CD4-positive, CD25-positive, alpha-beta regulatory T cell (primary cell): ENCODE data around the gene RBM10. TPM values are rescaled to one million over a fixed set of nuclear protein-coding genes. Genes with fewer than 3 reads are reported as not detected.

Source experiments
- ATAC-seq, 2 donors: fragments of 150-1000 bp; cut with Tn5 transposase; one replicate each; pipeline ENCODE4 v1.10.0; 2021; ENCODE audit warnings: low read depth in 2 of 2, moderate number of reproducible peaks in 2 of 2, moderate library complexity in 1 of 2
- DNase-seq, 3 donors: peaks; one replicate each; pipeline versions ENCODE4 v3.0.0 to v3.0.0-alpha.2; 2012 to 2022; ENCODE audit warnings: mixed read lengths in 1 of 3
- H3K27ac ChIP-seq: one replicate; pipeline ENCODE4 v1.7.0; 2013; ENCODE audit warnings: mild to moderate bottlenecking, low read length; ENCODE audit not compliant: insufficient read depth, poor library complexity, severe bottlenecking
- H3K27me3 ChIP-seq: one replicate; pipeline ENCODE4 v1.7.0; 2013; ENCODE audit warnings: low read length; ENCODE audit not compliant: control insufficient read depth, insufficient read depth
- H3K36me3 ChIP-seq: one replicate; pipeline ENCODE4 v1.7.0; 2013; ENCODE audit warnings: mild to moderate bottlenecking, low read length, moderate library complexity; ENCODE audit not compliant: control insufficient read depth, insufficient read depth
- H3K4me1 ChIP-seq: 2 replicates; pipeline ENCODE4 v1.7.0; 2013; ENCODE audit warnings: mild to moderate bottlenecking, low read length; ENCODE audit not compliant: insufficient read depth, control insufficient read depth, poor library complexity, severe bottlenecking
- H3K4me3 ChIP-seq: one replicate; pipeline ENCODE4 v1.7.0; 2013; ENCODE audit warnings: low read depth, mild to moderate bottlenecking, low read length, moderate library complexity
- H3K9me3 ChIP-seq, 2 experiments: 1 replicate in 1 of 2; 2 replicates in 1 of 2; pipeline ENCODE4 v1.7.0; 2013; ENCODE audit warnings: low read length in 2 of 2, mild to moderate bottlenecking in 1 of 2, moderate library complexity in 1 of 2; ENCODE audit not compliant: control insufficient read depth in 2 of 2
- H3K27ac Mint-ChIP-seq, 3 donors: one replicate each; pipeline ENCODE4 v1.8.0; 2020 to 2022; ENCODE audit warnings: mild to moderate bottlenecking in 3 of 3, mixed read lengths in 3 of 3, moderate library complexity in 2 of 3
- H3K27me3 Mint-ChIP-seq: one replicate; pipeline ENCODE4 v1.8.0; 2022; ENCODE audit warnings: mild to moderate bottlenecking, mixed read lengths
- H3K36me3 Mint-ChIP-seq: one replicate; pipeline ENCODE4 v1.8.0; 2020; ENCODE audit warnings: mixed read lengths
- H3K4me1 Mint-ChIP-seq, 4 donors: one replicate each; pipeline ENCODE4 v1.8.0; 2020 to 2022; ENCODE audit warnings: mixed read lengths in 4 of 4, mild to moderate bottlenecking in 1 of 4
- H3K4me3 Mint-ChIP-seq, 4 donors: one replicate each; pipeline ENCODE4 v1.8.0; 2020 to 2022; ENCODE audit warnings: mild to moderate bottlenecking in 4 of 4, mixed read lengths in 4 of 4, moderate library complexity in 3 of 4
- H3K9me3 Mint-ChIP-seq, 7 donors: one replicate each; pipeline ENCODE4 v1.8.0; 2020 to 2022; ENCODE audit warnings: mixed read lengths in 7 of 7, mild to moderate bottlenecking in 3 of 7, moderate library complexity in 2 of 7
- polyA plus RNA-seq, 4 donors: library from polyadenylated mRNA; unstranded; fragments of 300-500 nt; fragmentation: Illumina TruSeq; gene quantifications; one replicate each; pipeline ENCODE4 v1.2.3, GENCODE V29; 2021
- total RNA-seq: library from RNA; stranded (reverse); gene quantifications from one replicate; pipeline ENCODE4 v1.2.3, GENCODE V29; 2022

RBM10 gene
- total and polyA plus RNA-seq, 5 donors from 2014 or later, result 17.9 to 37.6 (median 22.5) TPM

DNA sequence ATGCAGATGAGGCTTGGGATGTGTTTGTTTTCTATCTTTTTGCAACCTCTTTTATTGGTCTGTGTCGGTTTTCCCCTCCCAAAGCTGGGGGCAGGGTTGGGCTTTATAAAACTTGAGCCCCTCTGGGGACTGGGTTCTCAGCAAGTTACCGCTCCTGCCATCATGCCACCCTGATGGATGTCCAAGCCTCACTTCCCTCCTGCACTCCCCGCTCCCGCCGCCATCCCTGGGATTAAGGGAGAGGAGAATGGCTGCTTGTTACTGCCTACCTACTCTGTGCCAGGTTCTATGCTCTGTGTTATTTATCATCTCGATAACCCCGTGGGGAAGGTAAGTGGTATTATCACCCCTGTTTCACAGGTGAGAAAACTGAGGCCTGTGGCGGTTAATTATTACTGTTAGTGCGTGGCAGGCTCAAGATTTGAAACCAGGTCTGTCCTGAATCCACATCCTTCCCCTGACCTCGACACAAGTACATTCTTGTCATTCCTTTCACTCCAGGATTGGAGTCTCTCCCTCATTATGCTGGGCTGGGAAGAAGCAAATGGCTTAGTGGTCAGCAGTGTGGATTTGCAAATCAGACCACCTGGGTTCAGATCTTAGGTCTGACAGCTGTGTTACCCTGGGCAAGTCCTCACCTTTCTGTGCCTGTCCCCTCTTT, 53.1 kb downstream of the RBM10 start:
- ATAC-seq, result no peak
- Histone ChIP-seq H3K4me1 (peaks cover 44% of the 10 kb centered on the region), H3K9me3 (no peaks in the 10 kb centered on the region), H3K27ac (no peak overlapping the region), H3K36me3 (peaks cover 51% of the 10 kb centered on the region), H3K27me3 (no peaks in the 10 kb centered on the region), H3K4me3 (no peak overlapping the region)
- Mint-ChIP-seq H3K27ac (peak overlapping the region in 2 of 3 donors; percentile 35 to 84), H3K9me3 (peaks cover 0 to 1% (median 0%) of the 10 kb centered on the region in 7 donors), H3K4me1 (peaks cover 4 to 69% (median 22%) of the 10 kb centered on the region in 4 donors), H3K36me3 (peaks cover 55% of the 10 kb centered on the region), H3K27me3 (no peaks in the 10 kb centered on the region), H3K4me3 (peak overlapping the region in 1 of 4 donors; percentile 89)
- DNase-seq, result no peak

DNA sequence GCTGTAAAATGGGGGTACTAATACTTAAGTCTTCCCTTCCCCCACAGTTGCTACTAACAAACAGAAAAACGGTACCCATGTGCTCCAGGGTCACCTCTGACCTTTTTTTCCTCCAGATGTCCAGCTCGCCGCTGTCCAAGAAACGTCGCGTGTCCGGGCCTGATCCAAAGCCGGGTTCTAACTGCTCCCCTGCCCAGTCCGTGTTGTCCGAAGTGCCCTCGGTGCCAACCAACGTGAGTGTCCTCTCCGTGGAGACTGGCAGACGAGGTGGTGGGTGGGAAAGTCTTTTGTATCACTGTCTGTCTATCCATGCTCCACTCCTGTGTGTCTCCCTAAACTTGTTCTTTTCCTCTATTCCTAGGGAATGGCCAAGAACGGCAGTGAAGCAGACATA, 53.7 kb downstream of the RBM10 start:
- H3K27ac ChIP-seq, result no peak overlapping the region
- H3K36me3 ChIP-seq, result peaks cover 55% of the 10 kb centered on the region
- H3K9me3 ChIP-seq, result no peaks in the 10 kb centered on the region
- H3K9me3 Mint-ChIP-seq, result peaks cover 0 to 1% (median 0%) of the 10 kb centered on the region in 7 donors
- ATAC-seq, result no peak
- H3K27me3 Mint-ChIP-seq, result no peaks in the 10 kb centered on the region
- H3K36me3 Mint-ChIP-seq, result peaks cover 59% of the 10 kb centered on the region
- H3K27me3 ChIP-seq, result no peaks in the 10 kb centered on the region
- H3K27ac Mint-ChIP-seq, result peak overlapping the region; percentile 35 to 85 (median 84)
- no peak overlapping the region for H3K4me3 ChIP-seq
- H3K4me1 Mint-ChIP-seq, result peaks cover 0 to 64% (median 20%) of the 10 kb centered on the region in 4 donors
- H3K4me3 Mint-ChIP-seq, result peak overlapping the region in 2 of 4 donors; percentile 15 to 89
- DNase-seq, result no peak
- peaks cover 40% of the 10 kb centered on the region for H3K4me1 ChIP-seq

DNA sequence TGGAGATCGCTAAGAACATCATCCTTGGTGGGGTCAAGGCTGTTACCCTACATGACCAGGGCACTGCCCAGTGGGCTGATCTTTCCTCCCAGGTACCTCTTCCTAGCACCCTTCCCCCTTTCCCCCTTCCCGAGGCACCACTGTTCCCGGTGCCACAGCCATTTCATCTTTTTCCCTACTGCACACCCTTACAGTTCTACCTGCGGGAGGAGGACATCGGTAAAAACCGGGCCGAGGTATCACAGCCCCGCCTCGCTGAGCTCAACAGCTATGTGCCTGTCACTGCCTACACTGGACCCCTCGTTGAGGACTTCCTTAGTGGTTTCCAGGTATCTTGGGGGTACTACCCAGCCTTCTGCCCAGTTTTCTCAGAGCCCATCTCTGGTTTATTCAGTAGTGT, 54.3 kb downstream of the RBM10 start:
- Mint-ChIP-seq H3K27me3 (no peaks in the 10 kb centered on the region), H3K27ac (no peak overlapping the region), H3K9me3 (peaks cover 0 to 1% (median 0%) of the 10 kb centered on the region in 7 donors), H3K36me3 (peaks cover 63% of the 10 kb centered on the region), H3K4me3 (no peak overlapping the region), H3K4me1 (peaks cover 0 to 61% (median 18%) of the 10 kb centered on the region in 4 donors)
- Histone ChIP-seq H3K4me3 (no peak overlapping the region), H3K4me1 (peaks cover 37% of the 10 kb centered on the region), H3K9me3 (no peaks in the 10 kb centered on the region), H3K27ac (no peak overlapping the region), H3K36me3 (peaks cover 60% of the 10 kb centered on the region), H3K27me3 (no peaks in the 10 kb centered on the region)
- ATAC-seq, result no peak
- no peak for DNase-seq

DNA sequence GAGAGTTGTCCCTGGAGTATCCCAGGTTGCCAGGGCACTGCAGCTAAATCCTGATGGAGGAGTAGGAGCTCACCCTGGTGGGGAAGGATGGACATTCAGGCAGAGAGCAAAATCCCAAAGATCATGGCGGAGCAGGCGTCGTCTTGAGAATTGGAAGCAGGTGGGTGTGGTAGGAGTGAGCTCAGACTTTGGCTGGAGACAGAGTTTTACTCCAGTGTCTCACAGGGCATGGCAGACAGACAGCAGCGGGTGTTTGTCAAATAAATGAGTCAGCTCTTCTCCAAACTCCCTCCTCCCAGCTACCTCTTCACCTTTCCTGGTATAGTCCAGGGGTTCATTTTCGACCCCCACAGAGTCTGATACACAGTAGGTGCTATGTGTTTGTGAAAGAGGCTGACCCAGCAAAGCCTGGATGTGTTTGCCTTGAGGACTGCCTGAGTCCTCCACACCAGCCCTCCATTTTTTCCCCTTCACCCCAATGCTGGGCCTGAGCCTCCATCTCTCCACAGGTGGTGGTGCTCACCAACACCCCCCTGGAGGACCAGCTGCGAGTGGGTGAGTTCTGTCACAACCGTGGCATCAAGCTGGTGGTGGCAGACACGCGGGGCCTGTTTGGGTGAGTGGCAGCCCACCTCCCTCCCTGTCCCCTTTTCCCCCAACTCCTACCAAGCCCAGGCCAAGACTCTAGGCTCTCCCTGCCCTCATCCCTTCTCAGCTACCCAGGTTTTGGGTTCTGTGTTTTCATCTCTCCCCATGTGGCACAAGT, 55.5 kb downstream of the RBM10 start:
- Mint-ChIP-seq H3K9me3 (peaks cover 0 to 1% (median 0%) of the 10 kb centered on the region in 7 donors), H3K27me3 (no peaks in the 10 kb centered on the region), H3K27ac (peak overlapping the region; percentile 58 to 90 (median 67)), H3K36me3 (peaks cover 70% of the 10 kb centered on the region), H3K4me3 (no peak overlapping the region), H3K4me1 (peaks cover 0 to 49% (median 11%) of the 10 kb centered on the region in 4 donors)
- ATAC-seq (no peak), DNase-seq (no peak)
- Histone ChIP-seq H3K27me3 (no peaks in the 10 kb centered on the region), H3K36me3 (peaks cover 72% of the 10 kb centered on the region), H3K4me1 (peaks cover 25% of the 10 kb centered on the region), H3K4me3 (no peak overlapping the region), H3K27ac (no peak overlapping the region), H3K9me3 (no peaks in the 10 kb centered on the region)

DNA sequence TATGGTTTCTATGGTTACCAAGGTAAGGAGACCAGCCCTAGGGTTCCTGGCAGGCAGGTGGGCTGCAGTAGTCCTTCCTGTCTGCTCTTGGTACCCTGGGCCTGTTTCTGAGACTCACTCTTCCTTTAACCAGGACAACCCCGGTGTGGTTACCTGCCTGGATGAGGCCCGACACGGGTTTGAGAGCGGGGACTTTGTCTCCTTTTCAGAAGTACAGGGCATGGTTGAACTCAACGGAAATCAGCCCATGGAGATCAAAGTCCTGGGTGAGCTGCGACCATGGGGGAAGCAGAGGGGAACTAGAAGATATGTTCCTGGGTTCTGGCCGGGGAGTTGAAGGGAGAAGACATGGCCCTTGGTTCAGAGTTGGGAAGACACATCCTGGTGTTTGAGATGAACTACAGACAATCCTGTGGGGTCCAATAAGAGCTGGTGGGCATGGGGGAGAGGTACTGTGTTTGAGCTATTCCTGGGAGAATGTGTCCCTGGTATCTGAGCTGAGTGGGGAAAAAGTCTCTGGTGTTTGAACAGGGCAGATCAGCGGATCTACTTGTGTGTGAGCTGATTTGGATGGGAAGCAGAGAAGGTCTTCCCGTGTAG, 56.4 kb downstream of the RBM10 start:
- ATAC-seq, result no peak
- no peak overlapping the region for H3K4me3 ChIP-seq
- Mint-ChIP-seq H3K36me3 (peaks cover 68% of the 10 kb centered on the region), H3K27ac (peak overlapping the region in 2 of 3 donors; percentile 58 to 63), H3K4me3 (no peak overlapping the region), H3K9me3 (no peaks in the 10 kb centered on the region), H3K4me1 (peaks cover 0 to 40% (median 5%) of the 10 kb centered on the region in 4 donors), H3K27me3 (no peaks in the 10 kb centered on the region)
- H3K9me3 ChIP-seq, result no peaks in the 10 kb centered on the region
- H3K4me1 ChIP-seq, result peaks cover 16% of the 10 kb centered on the region
- no peaks in the 10 kb centered on the region for H3K27me3 ChIP-seq
- no peak overlapping the region for H3K27ac ChIP-seq
- H3K36me3 ChIP-seq, result peaks cover 79% of the 10 kb centered on the region
- DNase-seq, result no peak

DNA sequence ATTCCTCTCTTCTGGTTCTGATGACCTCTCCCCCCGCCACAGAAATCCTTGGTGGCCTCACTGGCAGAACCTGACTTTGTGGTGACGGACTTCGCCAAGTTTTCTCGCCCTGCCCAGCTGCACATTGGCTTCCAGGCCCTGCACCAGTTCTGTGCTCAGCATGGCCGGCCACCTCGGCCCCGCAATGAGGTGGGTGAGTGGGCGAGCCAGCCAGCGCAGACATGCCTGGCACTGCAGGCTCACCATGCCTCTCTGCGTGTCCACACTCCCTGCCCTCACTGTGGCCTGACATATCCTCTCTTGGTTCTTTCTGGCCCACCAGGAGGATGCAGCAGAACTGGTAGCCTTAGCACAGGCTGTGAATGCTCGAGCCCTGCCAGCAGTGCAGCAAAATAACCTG, 57.3 kb downstream of the RBM10 start:
- no peak overlapping the region for H3K27ac Mint-ChIP-seq
- ATAC-seq, result no peak

DNA sequence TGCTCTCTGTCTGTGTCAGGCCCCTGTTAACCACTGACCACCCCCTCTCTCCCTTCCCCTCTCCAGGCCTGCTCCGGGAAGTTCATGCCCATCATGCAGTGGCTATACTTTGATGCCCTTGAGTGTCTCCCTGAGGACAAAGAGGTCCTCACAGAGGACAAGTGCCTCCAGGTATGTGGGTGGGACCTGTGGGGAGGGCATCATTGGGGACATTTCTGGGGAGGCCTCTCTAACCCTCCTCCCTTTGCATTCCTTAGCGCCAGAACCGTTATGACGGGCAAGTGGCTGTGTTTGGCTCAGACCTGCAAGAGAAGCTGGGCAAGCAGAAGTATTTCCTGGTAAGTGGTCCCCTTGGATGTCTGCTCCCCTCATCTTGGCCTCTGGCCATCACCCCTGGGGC, 57.9 kb downstream of the RBM10 start:
- Mint-ChIP-seq H3K36me3 (peaks cover 69% of the 10 kb centered on the region), H3K27me3 (no peaks in the 10 kb centered on the region), H3K4me1 (peaks cover 0 to 26% (median 3%) of the 10 kb centered on the region in 4 donors), H3K4me3 (no peak overlapping the region), H3K27ac (peak overlapping the region in 1 of 3 donors; percentile 81), H3K9me3 (no peaks in the 10 kb centered on the region)
- ATAC-seq, result no peak
- Histone ChIP-seq H3K27me3 (no peaks in the 10 kb centered on the region), H3K36me3 (peaks cover 91% of the 10 kb centered on the region), H3K4me3 (no peak overlapping the region), H3K9me3 (no peaks in the 10 kb centered on the region), H3K4me1 (peaks cover 2% of the 10 kb centered on the region), H3K27ac (no peak overlapping the region)
- DNase-seq, result no peak

More for the DNA sequence above, 57.3 kb downstream of the RBM10 start:
- H3K36me3 Mint-ChIP-seq, result peaks cover 71% of the 10 kb centered on the region
- H3K9me3 Mint-ChIP-seq, result no peaks in the 10 kb centered on the region
- H3K4me3 Mint-ChIP-seq, result peak overlapping the region in 1 of 4 donors; percentile 47
- peaks cover 0 to 31% (median 3%) of the 10 kb centered on the region in 4 donors for H3K4me1 Mint-ChIP-seq
- peaks cover 8% of the 10 kb centered on the region for H3K4me1 ChIP-seq
- H3K27me3 ChIP-seq, result no peaks in the 10 kb centered on the region
- H3K4me3 ChIP-seq, result no peak overlapping the region
- no peak overlapping the region for H3K27ac ChIP-seq
- peaks cover 86% of the 10 kb centered on the region for H3K36me3 ChIP-seq
- H3K9me3 ChIP-seq, result no peaks in the 10 kb centered on the region
- DNase-seq, result no peak
- H3K27me3 Mint-ChIP-seq, result no peaks in the 10 kb centered on the region
